GM04504 (cell line): ENCODE results near the gene SHROOM3.
"Not testable (repeated sequence)": the region's sequence is repeated elsewhere in the genome, so short reads cannot be mapped to it uniquely, and the experiment has no call there.

Experiments used
- DNase-seq: peaks from one replicate; pipeline ENCODE4 v3.0.0-alpha.2; 2012; ENCODE audit warnings: low read depth

The SHROOM3 gene

GRCh38 chr4:76725039-76725438, 290.0 kb downstream of the SHROOM3 start:
- DNase-seq, result no peak

- DNase-seq, result no peak
These were observed 291.1 kb downstream of the SHROOM3 start for GRCh38 chr4:76726176-76726575.

DNA sequence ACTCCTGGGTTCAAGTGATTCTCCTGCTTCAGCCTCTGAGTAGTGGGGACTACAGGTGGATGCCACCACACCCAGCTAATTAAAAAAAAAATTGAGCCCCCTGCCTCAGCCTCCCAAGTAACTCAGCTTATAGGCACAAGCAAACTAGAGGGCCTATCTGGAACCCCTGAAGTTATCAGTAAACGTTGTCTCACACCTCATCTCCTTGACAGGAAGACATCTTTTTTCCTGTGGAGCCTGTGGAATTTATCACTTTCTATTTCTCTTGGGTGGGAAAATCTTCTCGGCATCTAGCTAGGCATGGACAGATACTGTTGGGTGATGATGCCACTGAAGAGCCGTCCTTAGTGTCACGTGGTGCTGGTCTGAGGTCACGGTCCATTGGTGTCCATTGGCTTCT, 291.6 kb downstream of the SHROOM3 start:
- DNase-seq, result no peak

GRCh38 chr4:76727934-76728333, 292.9 kb downstream of the SHROOM3 start:
- DNase-seq, result not testable (repeated sequence)

- no peak for DNase-seq
These were observed 294.4 kb downstream of the SHROOM3 start for GRCh38 chr4:76729460-76729859.

DNA sequence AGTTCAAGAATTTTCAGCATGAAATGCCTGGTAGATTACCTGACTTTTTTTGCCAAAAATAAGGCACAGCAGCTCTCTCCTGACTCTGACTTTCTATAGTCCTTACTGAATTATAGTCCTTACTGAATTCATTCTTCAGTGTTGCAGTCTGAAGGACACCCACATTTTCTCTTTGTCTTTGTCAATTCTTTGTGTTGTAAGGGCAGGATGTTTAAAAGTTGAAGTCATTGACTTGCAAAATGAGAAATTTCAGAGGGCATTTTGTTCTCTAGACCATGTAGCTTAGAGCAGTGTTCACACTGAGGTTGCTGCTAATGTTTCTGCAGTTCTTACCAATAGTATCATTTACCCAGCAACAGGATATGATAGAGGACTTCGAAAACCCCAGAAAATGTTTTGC, 295.0 kb downstream of the SHROOM3 start:
- DNase-seq, result no peak

DNA sequence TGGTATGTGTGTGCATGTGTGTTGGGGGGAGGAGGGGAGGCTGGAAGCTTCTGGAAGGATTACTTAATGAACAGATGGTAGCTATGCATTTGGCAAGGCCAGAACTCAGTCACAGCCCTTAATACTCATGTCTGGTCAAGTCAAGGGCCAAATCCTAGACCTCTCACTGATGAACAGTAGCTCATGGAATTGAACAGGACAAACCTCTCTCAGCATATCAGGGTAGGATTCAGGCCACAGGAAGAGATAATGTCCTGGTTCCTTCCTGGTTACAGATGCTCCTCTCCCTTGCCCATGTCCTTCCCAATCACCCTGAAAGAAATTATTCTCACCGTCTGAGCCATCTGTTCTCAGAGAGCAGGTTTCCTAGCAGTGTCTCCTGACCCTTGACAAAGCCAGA, 297.2 kb downstream of the SHROOM3 start:
- no peak for DNase-seq

DNA sequence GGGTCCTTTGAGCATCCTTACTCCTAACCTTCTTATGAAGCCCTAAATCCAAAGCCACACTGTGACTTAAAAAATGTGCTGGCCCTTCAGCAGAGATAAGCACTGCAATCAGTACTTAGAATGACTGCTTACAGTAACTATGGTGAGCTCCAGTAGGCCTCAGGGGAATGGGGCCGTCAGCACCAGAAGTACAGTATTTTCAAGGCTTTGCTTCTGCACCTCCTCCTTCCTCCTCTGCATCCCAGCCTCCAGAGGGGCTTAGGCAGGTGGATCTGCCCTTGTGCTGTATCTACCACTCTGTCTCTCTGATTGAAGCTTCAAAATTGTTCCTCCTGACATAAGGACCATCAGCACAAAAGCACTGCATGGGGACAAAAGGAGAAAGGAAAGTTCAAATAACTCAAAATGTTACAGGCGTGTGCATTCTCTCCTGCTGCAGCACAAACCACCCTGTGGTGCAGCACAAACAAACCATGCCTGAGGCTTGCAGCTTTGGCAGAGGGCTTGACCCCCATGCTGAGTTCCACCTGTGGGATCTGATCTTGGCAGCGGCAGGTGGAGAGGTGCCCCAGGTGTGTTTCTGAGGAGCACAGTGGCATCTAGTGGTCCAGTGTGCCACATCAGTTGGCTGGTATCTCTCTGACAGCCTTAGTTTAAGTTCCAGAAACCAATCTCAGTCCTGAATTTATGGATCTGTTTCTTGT, 298.2 kb downstream of the SHROOM3 start:
- no peak for DNase-seq

DNA sequence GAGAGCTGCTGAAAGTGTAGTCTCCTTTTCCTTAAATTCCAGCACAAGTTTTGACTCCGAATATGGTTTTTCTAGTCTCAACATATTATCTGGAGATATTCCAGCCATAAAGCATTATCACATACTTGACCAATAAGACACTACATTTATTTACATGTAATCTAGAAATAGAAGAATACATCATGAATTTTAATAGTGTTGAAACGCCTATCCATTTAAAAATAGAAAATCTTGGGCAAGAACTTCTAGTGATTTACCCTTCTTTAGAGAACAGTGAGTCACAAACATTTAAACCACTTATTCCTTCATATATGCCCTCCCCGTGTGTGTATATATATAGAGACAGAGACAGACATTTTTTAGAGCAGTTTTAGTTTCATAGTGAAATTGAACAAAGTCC, 301.4 kb downstream of the SHROOM3 start:
- DNase-seq, result no peak

GRCh38 chr4:76737180-76737579, 302.2 kb downstream of the SHROOM3 start:
- DNase-seq, result no peak

DNA sequence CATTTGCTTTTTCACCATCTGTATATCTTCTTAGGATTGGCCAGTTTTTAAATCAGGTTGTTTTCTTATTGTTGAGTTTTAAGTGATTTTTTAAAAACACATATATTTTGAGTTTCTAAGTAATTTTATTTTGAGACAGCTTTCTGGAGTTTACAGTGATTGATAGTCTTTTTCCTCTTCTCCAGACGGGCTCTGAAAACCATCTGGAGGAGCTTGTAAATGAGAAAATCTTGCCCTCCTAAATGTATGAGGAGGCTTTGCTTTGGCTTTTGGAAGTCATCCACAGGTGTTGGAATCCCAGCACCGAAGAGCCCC, 302.7 kb downstream of the SHROOM3 start:
- DNase-seq, result no peak

DNA sequence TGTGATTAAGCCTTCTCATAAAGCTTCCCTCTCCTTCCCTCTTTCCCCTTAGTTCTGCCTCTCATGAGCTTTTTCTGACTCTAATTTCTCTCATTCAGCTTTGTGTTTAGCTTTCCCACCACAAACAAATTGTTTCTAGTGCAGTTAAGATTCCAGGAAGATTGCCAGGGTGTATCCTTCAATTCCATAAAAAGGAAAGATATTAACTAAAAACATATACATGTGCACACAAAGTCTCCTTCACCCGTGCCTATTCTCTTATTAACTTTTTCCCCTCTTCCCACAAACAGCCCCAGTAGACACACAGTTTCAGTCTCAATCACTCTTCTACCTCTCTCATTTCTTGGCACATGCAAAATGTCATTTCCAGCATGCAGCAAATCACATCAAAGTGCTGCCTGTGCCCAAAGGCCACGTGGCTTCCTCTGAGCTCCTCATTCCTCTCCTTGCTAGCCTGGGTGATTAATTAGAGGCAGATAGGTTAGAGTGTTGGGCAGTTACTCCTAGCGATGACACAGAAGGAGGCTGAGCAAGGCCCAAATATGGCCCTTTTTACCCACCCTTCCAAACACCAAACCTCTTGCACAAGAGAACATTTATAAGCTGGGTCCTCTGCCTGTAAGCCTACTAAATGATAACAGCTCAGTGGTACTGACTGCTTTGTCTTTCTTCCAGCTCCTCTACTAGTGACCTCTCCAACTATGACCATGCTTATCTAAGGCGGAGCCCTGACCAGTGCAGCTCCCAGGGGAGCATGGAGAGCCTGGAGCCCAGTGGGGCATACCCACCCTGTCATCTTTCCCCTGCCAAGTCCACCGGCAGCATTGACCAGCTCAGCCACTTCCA, 303.3 kb downstream of the SHROOM3 start:
- peak; percentile 94 for DNase-seq

DNA sequence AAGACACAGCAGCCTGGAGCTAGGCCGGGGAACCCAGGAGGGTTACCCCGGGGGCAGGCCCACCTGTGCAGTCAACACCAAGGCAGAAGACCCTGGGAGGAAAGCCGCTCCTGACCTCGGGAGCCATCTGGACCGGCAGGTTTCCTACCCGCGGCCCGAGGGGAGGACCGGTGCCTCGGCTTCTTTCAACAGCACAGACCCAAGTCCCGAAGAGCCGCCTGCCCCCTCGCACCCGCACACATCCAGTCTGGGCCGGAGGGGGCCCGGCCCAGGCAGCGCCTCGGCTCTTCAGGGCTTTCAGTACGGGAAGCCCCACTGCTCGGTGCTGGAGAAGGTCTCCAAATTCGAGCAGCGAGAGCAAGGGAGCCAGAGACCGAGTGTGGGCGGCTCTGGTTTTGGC, 305.2 kb downstream of the SHROOM3 start:
- no peak for DNase-seq

DNA sequence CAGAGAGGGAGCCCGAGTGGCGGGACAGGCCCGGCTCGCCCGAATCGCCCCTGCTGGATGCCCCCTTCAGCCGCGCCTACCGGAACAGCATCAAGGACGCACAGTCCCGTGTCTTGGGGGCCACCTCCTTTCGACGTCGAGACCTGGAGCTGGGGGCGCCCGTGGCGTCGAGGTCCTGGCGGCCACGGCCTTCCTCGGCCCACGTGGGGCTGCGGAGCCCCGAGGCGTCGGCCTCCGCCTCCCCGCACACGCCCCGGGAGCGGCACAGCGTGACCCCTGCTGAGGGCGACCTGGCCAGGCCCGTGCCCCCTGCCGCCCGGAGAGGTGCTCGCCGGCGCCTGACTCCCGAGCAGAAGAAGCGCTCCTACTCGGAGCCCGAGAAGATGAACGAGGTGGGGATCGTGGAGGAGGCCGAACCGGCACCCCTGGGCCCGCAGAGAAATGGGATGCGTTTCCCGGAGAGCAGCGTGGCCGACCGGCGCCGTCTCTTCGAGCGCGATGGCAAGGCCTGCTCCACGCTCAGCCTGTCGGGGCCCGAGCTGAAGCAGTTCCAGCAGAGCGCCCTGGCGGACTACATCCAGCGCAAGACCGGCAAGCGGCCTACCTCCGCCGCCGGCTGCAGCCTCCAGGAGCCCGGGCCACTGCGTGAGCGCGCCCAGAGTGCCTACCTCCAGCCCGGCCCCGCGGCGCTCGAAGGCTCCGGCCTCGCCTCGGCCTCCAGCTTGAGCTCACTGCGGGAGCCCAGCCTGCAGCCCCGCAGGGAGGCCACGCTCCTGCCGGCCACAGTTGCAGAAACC, 306.0 kb downstream of the SHROOM3 start:
- DNase-seq, result no peak

DNA sequence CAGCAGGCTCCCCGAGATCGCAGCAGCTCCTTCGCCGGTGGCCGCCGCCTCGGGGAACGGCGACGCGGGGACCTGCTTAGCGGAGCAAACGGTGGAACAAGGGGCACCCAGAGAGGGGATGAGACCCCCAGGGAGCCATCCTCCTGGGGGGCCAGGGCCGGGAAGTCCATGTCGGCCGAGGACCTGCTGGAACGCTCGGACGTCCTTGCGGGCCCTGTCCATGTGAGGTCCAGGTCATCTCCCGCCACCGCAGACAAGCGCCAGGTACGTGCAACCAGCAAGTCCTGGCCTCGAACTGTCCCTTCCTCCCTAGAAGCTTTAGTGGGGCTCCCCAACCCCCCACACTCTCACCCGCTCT, 306.6 kb downstream of the SHROOM3 start:
- DNase-seq, result no peak

DNA sequence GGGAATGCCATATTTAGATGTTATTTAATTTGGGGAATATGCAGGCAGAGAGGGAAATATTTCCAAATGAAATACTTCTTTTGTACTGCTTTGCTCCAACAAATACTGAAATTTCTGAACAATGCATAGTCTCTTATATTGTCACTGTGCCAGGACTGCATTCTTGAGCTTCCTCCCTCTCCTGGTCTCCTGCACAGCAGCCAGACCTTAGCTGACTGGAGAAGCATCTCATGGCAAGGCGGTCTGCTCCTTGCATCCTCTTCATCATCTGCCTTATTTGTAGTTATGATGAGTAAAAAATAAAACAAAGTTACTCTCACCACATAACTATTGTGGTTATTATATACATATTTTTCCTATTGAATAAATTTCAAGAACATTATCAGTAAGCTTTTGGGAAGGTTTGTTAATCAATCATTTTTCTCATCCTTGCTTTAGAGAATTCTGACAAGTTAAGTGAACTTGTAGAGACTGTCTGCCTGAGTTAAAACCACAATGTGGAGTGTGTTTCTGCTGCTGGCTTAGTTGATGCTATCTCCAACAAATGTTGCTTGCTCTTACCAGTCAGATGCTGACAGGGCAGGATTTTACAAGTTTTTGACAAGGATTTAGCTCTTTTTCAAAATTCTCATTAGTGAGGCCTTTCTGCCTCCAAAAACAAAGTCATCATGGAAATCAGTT, 309.4 kb downstream of the SHROOM3 start:
- peak; percentile 53 for DNase-seq

- DNase-seq, result peak; percentile 48
These were observed 310.2 kb downstream of the SHROOM3 start for GRCh38 chr4:76745240-76745639.

DNA sequence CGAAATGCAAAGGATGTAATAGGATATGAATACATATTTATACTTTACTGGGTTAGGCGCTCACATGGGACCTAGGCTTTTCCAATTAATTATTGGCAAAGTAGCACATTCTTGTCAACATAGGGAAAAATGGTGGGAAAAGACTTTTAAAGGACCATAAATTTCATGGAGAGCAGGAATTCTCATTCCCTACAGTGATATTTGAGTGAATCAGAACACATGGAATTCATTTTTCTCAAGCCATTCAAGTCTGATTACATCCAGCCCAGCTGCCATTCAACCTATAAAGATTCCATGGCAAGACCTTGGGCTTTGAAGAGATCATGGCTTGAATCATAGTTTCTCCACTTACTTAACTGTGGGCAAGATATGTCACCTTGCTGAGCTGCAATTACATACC, 312.5 kb downstream of the SHROOM3 start:
- DNase-seq, result peak; percentile 73

DNA sequence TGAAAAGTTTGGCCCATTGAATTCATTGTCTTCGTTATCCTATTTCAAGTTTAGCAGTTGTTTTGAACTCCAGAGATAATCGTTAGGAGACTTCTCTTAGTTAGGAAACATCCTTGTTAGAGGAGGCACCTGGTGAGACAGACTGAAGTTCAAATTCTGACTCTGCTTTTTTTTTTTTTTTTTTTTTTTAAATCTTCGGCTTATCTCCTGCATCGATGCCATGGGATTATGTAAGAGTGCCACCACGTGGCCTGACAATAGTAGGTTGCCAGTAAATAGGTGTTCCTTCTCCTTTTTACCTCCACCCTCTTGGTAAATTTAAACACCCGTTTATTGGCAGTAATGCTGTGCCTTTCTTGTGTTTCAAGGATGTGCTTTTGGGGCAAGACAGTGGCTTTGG, 313.6 kb downstream of the SHROOM3 start:
- DNase-seq, result no peak

- DNase-seq, result no peak
These were observed 314.3 kb downstream of the SHROOM3 start for GRCh38 chr4:76749355-76749754.

DNA sequence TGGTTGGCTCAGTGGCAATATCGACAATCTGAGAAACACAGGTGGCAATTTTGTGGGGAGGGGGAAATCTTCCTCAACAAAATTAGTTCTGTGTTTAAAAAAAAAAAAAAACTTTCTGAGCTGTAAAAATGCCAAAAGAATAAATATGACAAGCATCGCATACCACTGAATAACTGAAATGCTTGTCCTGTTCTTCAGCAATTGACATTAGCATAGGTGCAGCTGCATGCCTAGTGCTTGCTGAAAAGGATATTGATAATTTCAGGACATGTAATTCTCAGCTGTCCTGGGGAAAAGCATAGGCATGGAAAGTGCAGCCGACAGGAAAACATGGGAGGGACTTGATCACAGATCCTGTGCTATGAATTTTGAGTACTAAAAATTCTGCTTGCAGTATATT, 315.7 kb downstream of the SHROOM3 start:
- no peak for DNase-seq

- DNase-seq, result no peak
These were observed 316.7 kb downstream of the SHROOM3 start for GRCh38 chr4:76751612-76752343.
